Caki2 (cell line): ENCODE data around the gene SETBP1. TPM values are rescaled to one million over a fixed set of nuclear protein-coding genes. Genes with fewer than 3 reads are reported as not detected.

Experiments used
- DNase-seq: peaks from one replicate; pipeline ENCODE4 v3.0.0-alpha.2; 2015; ENCODE audit warnings: low read depth
- in situ Hi-C: cut with HindIII; loops from 2 replicates; pipeline ENCODE4 v1.10.0; 2016; ENCODE audit warnings: low sequenced_read_pairs, low pct_unique_long_range_greater_than_20kb, mixed read lengths
- total RNA-seq: library from RNA; depleted of rRNA; stranded (reverse); fragments of >200 nt; shearing (Covaris generic); gene quantifications from 2 replicates; pipeline ENCODE4 v1.2.3, GENCODE V29; 2014; ENCODE audit warnings: low replicate concordance

Gene SETBP1
- total RNA-seq, 1 experiment from 2014 or later, result 0.51 TPM

GRCh38 chr18:45102126-45102525, 421.4 kb downstream of the SETBP1 start:
- in situ Hi-C loops, result no loop called here
- DNase-seq, result no peak

GRCh38 chr18:45102863-45103262, 422.2 kb downstream of the SETBP1 start:
- in situ Hi-C loops, result no loop called here
- no peak for DNase-seq

- in situ Hi-C loops, result no loop called here
- DNase-seq, result no peak
Observed at GRCh38 chr18:45103319-45104048, 422.8 kb downstream of the SETBP1 start.

GRCh38 chr18:45104049-45104395, 423.3 kb downstream of the SETBP1 start:
- in situ Hi-C loops, result no loop called here
- no peak for DNase-seq

- in situ Hi-C loops, result no loop called here
- DNase-seq, result no peak
Observed at GRCh38 chr18:45106331-45106774, 425.7 kb downstream of the SETBP1 start.

- in situ Hi-C loops, result no loop called here
- DNase-seq, result no peak
Observed at GRCh38 chr18:45107425-45107824, 426.7 kb downstream of the SETBP1 start.

- in situ Hi-C loops, result no loop called here
- no peak for DNase-seq
Observed at GRCh38 chr18:45108754-45109153, 428.1 kb downstream of the SETBP1 start.

GRCh38 chr18:45109271-45109670, 428.6 kb downstream of the SETBP1 start:
- DNase-seq, result no peak
- in situ Hi-C loops, result no loop called here

GRCh38 chr18:45109706-45110105, 429.0 kb downstream of the SETBP1 start:
- in situ Hi-C loops, result no loop called here
- no peak for DNase-seq

GRCh38 chr18:45110577-45111501, 430.2 kb downstream of the SETBP1 start:
- DNase-seq, result no peak
- in situ Hi-C loops, result no loop called here

GRCh38 chr18:45111502-45111848, 430.8 kb downstream of the SETBP1 start:
- in situ Hi-C loops, result no loop called here
- DNase-seq, result no peak

GRCh38 chr18:45112682-45113081, 432.0 kb downstream of the SETBP1 start:
- in situ Hi-C loops, result no loop called here
- no peak for DNase-seq

- no peak for DNase-seq
- in situ Hi-C loops, result no loop called here
Observed at GRCh38 chr18:45116116-45116515, 435.4 kb downstream of the SETBP1 start.
